Measurements from ENCODE around the gene EGFR. TPM values are rescaled to one million over a fixed set of nuclear protein-coding genes. Genes with fewer than 3 reads are reported as not detected.

EGFR gene
- total and polyA plus RNA-seq, 2 donors (not counting 1 experiment from before 2014, with no cell fraction given) = 55.3 to 62.8 TPM

GRCh38 chr7:55088107-55088506 is 69.3 kb downstream of the EGFR start:
- Histone ChIP-seq H3K9me3 (ENCODE audit: control insufficient read depth, insufficient read depth, low read depth, low read length) (no peaks in the 10 kb centered on the region), H4K20me1 (ENCODE audit: control insufficient read depth, extremely low read depth, insufficient read depth, low read length) (no peaks in the 10 kb centered on the region), H3K27ac (ENCODE audit: insufficient read depth, low read length) (peak overlapping the region; percentile 8), H3K36me3 (ENCODE audit: control insufficient read depth, insufficient read depth, low read length) (no peaks in the 10 kb centered on the region), H3K4me3 (replicated peaks in 1 of 4; ENCODE audit: control extremely low read depth in 1 of 4, insufficient read depth in 1 of 4, low read depth in 3 of 4, low read length in 4 of 4) (no peak overlapping the region), H2AFZ (ENCODE audit: low read length) (no peak overlapping the region), H3K79me2 (ENCODE audit: control insufficient read depth, insufficient read depth, low read length) (peaks cover 78% of the 10 kb centered on the region), H3K9ac (ENCODE audit: insufficient read depth, low read length) (no peak overlapping the region), H3K27me3 (ENCODE audit: control insufficient read depth, insufficient read depth, low read length) (no peaks in the 10 kb centered on the region), H3K4me1 (ENCODE audit: control insufficient read depth, extremely low read depth, insufficient read depth, low read length) (peaks cover 28% of the 10 kb centered on the region), H3K4me2 (ENCODE audit: extremely low read depth, insufficient read depth, low read length) (no peak overlapping the region)
- no peak for TF ChIP-seq EZH2 (IDR thresholded peaks at IDR 0.05; ENCODE audit: low read length, missing control alignments)
- TF ChIP-seq CTCF (conservative IDR thresholded peaks at IDR 0.05 in 1 of 2, IDR thresholded peaks at IDR 0.05 in 1 of 2; ENCODE audit: low read depth in 1 of 2, low read length in 2 of 2) = no peak
- DNase-seq (ENCODE audit: low read depth in 2 of 2) = no peak

- Histone ChIP-seq H2AFZ (ENCODE audit: low read length) (no peak overlapping the region), H3K36me3 (ENCODE audit: control insufficient read depth, insufficient read depth, low read length) (no peaks in the 10 kb centered on the region), H3K4me2 (ENCODE audit: extremely low read depth, insufficient read depth, low read length) (no peak overlapping the region), H3K9ac (ENCODE audit: insufficient read depth, low read length) (no peak overlapping the region), H3K79me2 (ENCODE audit: control insufficient read depth, insufficient read depth, low read length) (peaks cover 78% of the 10 kb centered on the region), H3K4me1 (ENCODE audit: control insufficient read depth, extremely low read depth, insufficient read depth, low read length) (peaks cover 28% of the 10 kb centered on the region), H3K9me3 (ENCODE audit: control insufficient read depth, insufficient read depth, low read depth, low read length) (no peaks in the 10 kb centered on the region), H3K4me3 (replicated peaks in 1 of 4; ENCODE audit: control extremely low read depth in 1 of 4, insufficient read depth in 1 of 4, low read depth in 3 of 4, low read length in 4 of 4) (no peak overlapping the region), H4K20me1 (ENCODE audit: control insufficient read depth, extremely low read depth, insufficient read depth, low read length) (no peaks in the 10 kb centered on the region), H3K27ac (ENCODE audit: insufficient read depth, low read length) (no peak overlapping the region), H3K27me3 (ENCODE audit: control insufficient read depth, insufficient read depth, low read length) (no peaks in the 10 kb centered on the region)
- DNase-seq (ENCODE audit: low read depth in 2 of 2) = no peak
- TF ChIP-seq EZH2 (IDR thresholded peaks at IDR 0.05; ENCODE audit: low read length, missing control alignments) = no peak
These were observed 69.8 kb downstream of the EGFR start for GRCh38 chr7:55088620-55089019.

GRCh38 chr7:55092186-55092974 is 73.6 kb downstream of the EGFR start:
- H3K9me3 ChIP-seq (ENCODE audit: control insufficient read depth, insufficient read depth, low read depth, low read length) = no peaks in the 10 kb centered on the region
- H3K79me2 ChIP-seq (ENCODE audit: control insufficient read depth, insufficient read depth, low read length) = peaks cover 92% of the 10 kb centered on the region
- no peak overlapping the region for H3K27ac ChIP-seq (ENCODE audit: insufficient read depth, low read length)
- H3K36me3 ChIP-seq (ENCODE audit: control insufficient read depth, insufficient read depth, low read length) = peaks cover 2% of the 10 kb centered on the region
- H3K4me3 ChIP-seq (replicated peaks in 1 of 4; ENCODE audit: control extremely low read depth in 1 of 4, insufficient read depth in 1 of 4, low read depth in 3 of 4, low read length in 4 of 4) = no peak overlapping the region
- peak; percentile 34 to 55 for DNase-seq (ENCODE audit: low read depth in 2 of 2)
- TF ChIP-seq EZH2 (IDR thresholded peaks at IDR 0.05; ENCODE audit: low read length, missing control alignments) = no peak
- no peaks in the 10 kb centered on the region for H3K27me3 ChIP-seq (ENCODE audit: control insufficient read depth, insufficient read depth, low read length)
- H2AFZ ChIP-seq (ENCODE audit: low read length) = no peak overlapping the region
- H3K9ac ChIP-seq (ENCODE audit: insufficient read depth, low read length) = no peak overlapping the region
- H4K20me1 ChIP-seq (ENCODE audit: control insufficient read depth, extremely low read depth, insufficient read depth, low read length) = no peaks in the 10 kb centered on the region
- H3K4me2 ChIP-seq (ENCODE audit: extremely low read depth, insufficient read depth, low read length) = no peak overlapping the region
- H3K4me1 ChIP-seq (ENCODE audit: control insufficient read depth, extremely low read depth, insufficient read depth, low read length) = peaks cover 13% of the 10 kb centered on the region

GRCh38 chr7:55092975-55093373 is 74.2 kb downstream of the EGFR start:
- TF ChIP-seq CTCF (conservative IDR thresholded peaks at IDR 0.05 in 1 of 2, IDR thresholded peaks at IDR 0.05 in 1 of 2; ENCODE audit: low read depth in 1 of 2, low read length in 2 of 2) (no peak), EZH2 (IDR thresholded peaks at IDR 0.05; ENCODE audit: low read length, missing control alignments) (no peak)
- DNase-seq (ENCODE audit: low read depth in 2 of 2) = no peak
- Histone ChIP-seq H4K20me1 (ENCODE audit: control insufficient read depth, extremely low read depth, insufficient read depth, low read length) (no peaks in the 10 kb centered on the region), H3K9me3 (ENCODE audit: control insufficient read depth, insufficient read depth, low read depth, low read length) (no peaks in the 10 kb centered on the region), H3K27ac (ENCODE audit: insufficient read depth, low read length) (no peak overlapping the region), H2AFZ (ENCODE audit: low read length) (no peak overlapping the region), H3K4me3 (replicated peaks in 1 of 4; ENCODE audit: control extremely low read depth in 1 of 4, insufficient read depth in 1 of 4, low read depth in 3 of 4, low read length in 4 of 4) (no peak overlapping the region), H3K4me1 (ENCODE audit: control insufficient read depth, extremely low read depth, insufficient read depth, low read length) (peaks cover 9% of the 10 kb centered on the region), H3K4me2 (ENCODE audit: extremely low read depth, insufficient read depth, low read length) (no peak overlapping the region), H3K36me3 (ENCODE audit: control insufficient read depth, insufficient read depth, low read length) (peaks cover 2% of the 10 kb centered on the region), H3K79me2 (ENCODE audit: control insufficient read depth, insufficient read depth, low read length) (peaks cover 92% of the 10 kb centered on the region), H3K27me3 (ENCODE audit: control insufficient read depth, insufficient read depth, low read length) (no peaks in the 10 kb centered on the region), H3K9ac (ENCODE audit: insufficient read depth, low read length) (no peak overlapping the region)

All from fibroblast of lung (primary cell).